ENCODE results near the gene PHACTR3. TPM values are rescaled to one million over a fixed set of nuclear protein-coding genes. Genes with fewer than 3 reads are reported as not detected.

Gene PHACTR3
- total RNA-seq, 1 experiment from 2014 or later: 10.0 TPM

GRCh38 chr20:59622496-59622895, 18.2 kb downstream of the PHACTR3 start:
- Mint-ChIP-seq H3K27ac (ENCODE audit: unreplicated experiment) (no peak overlapping the region), H3K36me3 (ENCODE audit: insufficient read depth, unreplicated experiment) (no peaks in the 10 kb centered on the region), H3K27me3 (ENCODE audit: unreplicated experiment) (peaks cover 99% of the 10 kb centered on the region), H3K4me1 (ENCODE audit: low read depth, unreplicated experiment) (no peaks in the 10 kb centered on the region), H3K4me3 (ENCODE audit: low read depth, unreplicated experiment) (no peak overlapping the region), H3K9me3 (ENCODE audit: low read depth, unreplicated experiment) (no peaks in the 10 kb centered on the region)
- intact Hi-C loops (cut with micrococcal nuclease; ENCODE audit: unreplicated experiment): no loop called here
- no peak for TF ChIP-seq CTCF (IDR thresholded peaks at IDR 0.05; ENCODE audit: unreplicated experiment)
- DNase-seq: no peak
- CTCF ChIA-PET: no interaction called here
- BruUV-seq (replicated peaks): no TSS peak

GRCh38 chr20:59623133-59623532, 18.8 kb downstream of the PHACTR3 start:
- Mint-ChIP-seq H3K4me1 (ENCODE audit: low read depth, unreplicated experiment) (no peaks in the 10 kb centered on the region), H3K36me3 (ENCODE audit: insufficient read depth, unreplicated experiment) (no peaks in the 10 kb centered on the region), H3K27me3 (ENCODE audit: unreplicated experiment) (peaks cover 99% of the 10 kb centered on the region), H3K9me3 (ENCODE audit: low read depth, unreplicated experiment) (peaks cover 2% of the 10 kb centered on the region), H3K4me3 (ENCODE audit: low read depth, unreplicated experiment) (no peak overlapping the region), H3K27ac (ENCODE audit: unreplicated experiment) (no peak overlapping the region)
- CTCF ChIA-PET: no interaction called here
- no TSS peak for BruUV-seq (replicated peaks)
- no peak for DNase-seq
- no peak for TF ChIP-seq CTCF (IDR thresholded peaks at IDR 0.05; ENCODE audit: unreplicated experiment)
- intact Hi-C loops (cut with micrococcal nuclease; ENCODE audit: unreplicated experiment): no loop called here

- H3K27ac Mint-ChIP-seq (ENCODE audit: unreplicated experiment): no peak overlapping the region
- DNase-seq: no peak
Measured at GRCh38 chr20:59623583-59623982, 19.2 kb downstream of the PHACTR3 start.

GRCh38 chr20:59624401-59624800, 20.1 kb downstream of the PHACTR3 start:
- no TSS peak for BruUV-seq (replicated peaks)
- no peak overlapping the region for H3K27ac Mint-ChIP-seq (ENCODE audit: unreplicated experiment)
- H3K27me3 Mint-ChIP-seq (ENCODE audit: unreplicated experiment): peaks cover 96% of the 10 kb centered on the region
- DNase-seq: no peak
- H3K4me3 Mint-ChIP-seq (ENCODE audit: low read depth, unreplicated experiment): no peak overlapping the region
- H3K36me3 Mint-ChIP-seq (ENCODE audit: insufficient read depth, unreplicated experiment): no peaks in the 10 kb centered on the region
- H3K9me3 Mint-ChIP-seq (ENCODE audit: low read depth, unreplicated experiment): peaks cover 2% of the 10 kb centered on the region
- CTCF ChIA-PET: interaction anchor here (0.9 to 1.2 kb wide), 2 partner anchors 10 kb away, joined by 3 read pairs; no protein-coding TSS in a partner anchor
- no peaks in the 10 kb centered on the region for H3K4me1 Mint-ChIP-seq (ENCODE audit: low read depth, unreplicated experiment)
- intact Hi-C loops (cut with micrococcal nuclease; ENCODE audit: unreplicated experiment): no loop called here
- no peak for TF ChIP-seq CTCF (IDR thresholded peaks at IDR 0.05; ENCODE audit: unreplicated experiment)

More at GRCh38 chr20:59623583-59623982, 19.2 kb downstream of the PHACTR3 start:
- intact Hi-C loops (cut with micrococcal nuclease; ENCODE audit: unreplicated experiment): no loop called here
- H3K27me3 Mint-ChIP-seq (ENCODE audit: unreplicated experiment): peaks cover 98% of the 10 kb centered on the region
- CTCF ChIA-PET: no interaction called here
- TF ChIP-seq CTCF (IDR thresholded peaks at IDR 0.05; ENCODE audit: unreplicated experiment): no peak
- H3K36me3 Mint-ChIP-seq (ENCODE audit: insufficient read depth, unreplicated experiment): no peaks in the 10 kb centered on the region
- no TSS peak for BruUV-seq (replicated peaks)
- no peak overlapping the region for H3K4me3 Mint-ChIP-seq (ENCODE audit: low read depth, unreplicated experiment)
- H3K9me3 Mint-ChIP-seq (ENCODE audit: low read depth, unreplicated experiment): peaks cover 2% of the 10 kb centered on the region
- H3K4me1 Mint-ChIP-seq (ENCODE audit: low read depth, unreplicated experiment): no peaks in the 10 kb centered on the region
